ENCODE measurements around the gene SLC52A3. TPM values are rescaled to one million over a fixed set of nuclear protein-coding genes. Genes with fewer than 3 reads are reported as not detected.

The SLC52A3 gene
- total RNA-seq, 4 donors from 2014 or later, result 0.15 to 8.5 (median 2.2) TPM

DNA sequence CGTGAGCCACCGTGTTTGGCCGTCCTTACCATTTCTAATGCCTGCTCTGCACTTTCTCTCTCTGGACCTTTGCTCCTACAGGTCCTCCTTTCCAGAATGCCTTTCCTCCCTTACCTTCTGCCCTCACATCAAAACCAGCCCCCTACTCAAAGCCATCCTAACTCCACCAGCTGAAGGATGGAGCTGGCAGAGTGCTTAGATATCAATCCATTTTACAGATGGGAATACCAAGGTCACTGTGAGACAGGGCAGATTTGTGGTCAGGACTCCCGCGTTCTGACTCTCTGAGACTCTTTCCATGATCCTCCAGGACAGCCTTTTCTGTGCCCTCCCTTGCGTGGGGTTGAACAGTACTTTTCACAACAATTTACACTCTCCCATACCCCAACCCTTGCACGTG, 51.0 kb downstream of the SLC52A3 start:
- TF ChIP-seq EP300 (IDR thresholded peaks at IDR 0.05), result no peak
- no peak for TF ChIP-seq POLR2A (IDR thresholded peaks at IDR 0.05)
- no peak for TF ChIP-seq POLR2AphosphoS5 (IDR thresholded peaks at IDR 0.05)
- no peak for TF ChIP-seq CTCF (IDR thresholded peaks at IDR 0.05)
- H3K4me3 ChIP-seq, result no peak overlapping the region
- no peak overlapping the region for H3K27ac ChIP-seq
- peaks cover 49% of the 10 kb centered on the region for H3K27me3 ChIP-seq
- H3K4me1 ChIP-seq, result no peaks in the 10 kb centered on the region
- H3K9me3 ChIP-seq, result peaks cover 6% of the 10 kb centered on the region
- DNase-seq (ENCODE audit: low spot score in 2 of 2), result no peak
- WGBS, result 88% methylated on average over 7 of the region's 7 CpGs
- H3K36me3 ChIP-seq, result no peaks in the 10 kb centered on the region

DNA sequence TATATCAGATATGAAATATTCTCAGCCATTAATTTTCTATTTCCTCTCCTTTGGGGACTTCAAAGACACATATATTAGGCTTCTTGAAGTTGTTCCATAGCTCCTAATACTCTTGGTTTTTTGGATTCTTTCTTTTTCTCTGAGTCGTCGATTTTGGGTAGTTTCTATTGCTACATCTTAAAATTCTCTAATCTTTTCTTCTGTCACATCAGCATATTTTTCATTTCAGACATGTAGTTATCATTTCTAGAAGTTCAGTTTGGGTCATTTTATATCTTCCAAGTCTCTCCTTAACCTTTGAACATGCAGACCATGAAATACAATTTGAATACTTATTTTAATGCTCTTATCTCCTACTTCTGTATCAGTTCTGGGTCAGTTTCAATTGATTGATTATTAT, 53.8 kb downstream of the SLC52A3 start:
- Histone ChIP-seq H3K36me3 (no peaks in the 10 kb centered on the region), H3K27ac (no peak overlapping the region), H3K9me3 (peaks cover 6% of the 10 kb centered on the region), H3K27me3 (peaks cover 50% of the 10 kb centered on the region), H3K4me3 (no peak overlapping the region), H3K4me1 (peaks cover 9% of the 10 kb centered on the region)
- WGBS, result 82% methylated on average over 2 of the region's 2 CpGs
- TF ChIP-seq CTCF (IDR thresholded peaks at IDR 0.05) (no peak), POLR2AphosphoS5 (IDR thresholded peaks at IDR 0.05) (no peak), POLR2A (IDR thresholded peaks at IDR 0.05) (no peak), EP300 (IDR thresholded peaks at IDR 0.05) (no peak)
- no peak for DNase-seq (ENCODE audit: low spot score in 2 of 2)

GRCh38 chr20:711576-711975, 56.7 kb downstream of the SLC52A3 start:
- TF ChIP-seq CTCF (IDR thresholded peaks at IDR 0.05) (no peak), POLR2A (IDR thresholded peaks at IDR 0.05) (no peak), EP300 (IDR thresholded peaks at IDR 0.05) (no peak), POLR2AphosphoS5 (IDR thresholded peaks at IDR 0.05) (no peak)
- H3K27ac ChIP-seq, result no peak overlapping the region
- peaks cover 6% of the 10 kb centered on the region for H3K9me3 ChIP-seq
- H3K4me1 ChIP-seq, result peaks cover 11% of the 10 kb centered on the region
- peaks cover 60% of the 10 kb centered on the region for H3K27me3 ChIP-seq
- WGBS, result 43% methylated on average over 1 of the region's 2 CpGs
- DNase-seq (ENCODE audit: low spot score in 2 of 2), result peak; percentile 24 to 25
- H3K36me3 ChIP-seq, result no peaks in the 10 kb centered on the region
- H3K4me3 ChIP-seq, result no peak overlapping the region

- peak in 1 of 2 donors; percentile 4 for DNase-seq (ENCODE audit: low spot score in 2 of 2)
- peaks cover 11% of the 10 kb centered on the region for H3K4me1 ChIP-seq
- no peak overlapping the region for H3K27ac ChIP-seq
- H3K36me3 ChIP-seq, result no peaks in the 10 kb centered on the region
- 65% methylated on average over 19 of the region's 19 CpGs for whole genome bisulfite sequencing
- no peak overlapping the region for H3K4me3 ChIP-seq
- peaks cover 62% of the 10 kb centered on the region for H3K27me3 ChIP-seq
- TF ChIP-seq POLR2A (IDR thresholded peaks at IDR 0.05) (no peak), CTCF (IDR thresholded peaks at IDR 0.05) (no peak), EP300 (IDR thresholded peaks at IDR 0.05) (no peak), POLR2AphosphoS5 (IDR thresholded peaks at IDR 0.05) (no peak)
- peaks cover 6% of the 10 kb centered on the region for H3K9me3 ChIP-seq
These were observed 57.4 kb downstream of the SLC52A3 start for GRCh38 chr20:710780-711450.

Other genes starting within 250 kb of the SLC52A3 start
- 100 to 1,000 TPM in 2 of 4 donors, 10 to 100 TPM in 2; 85.0 to 107 (median 96.9) TPM for gene CSNK2A1, start 224.7 kb downstream of the SLC52A3 start, total RNA-seq
- gene TCF15, start 158.2 kb downstream of the SLC52A3 start, total RNA-seq, result under 1 TPM in 1 of 4 donors, not detected in 3; 0.76 TPM
- gene SRXN1, start 115.3 kb downstream of the SLC52A3 start, total RNA-seq, result 10 to 100 TPM in 3 of 4 donors, 1 to 10 TPM in 1; 7.8 to 27.7 (median 21.0) TPM
- not detected for gene SCRT2, start 92.7 kb downstream of the SLC52A3 start, total RNA-seq
- gene FAM110A, start 65.2 kb upstream of the SLC52A3 start, total RNA-seq, result 10 to 100 TPM; 16.9 to 57.0 (median 37.7) TPM
- 1 to 10 TPM in 1 of 4 donors, under 1 TPM in 3; 0.56 to 2.1 (median 0.71) TPM for gene ANGPT4, start 147.8 kb upstream of the SLC52A3 start, total RNA-seq
- under 1 TPM; 0.26 to 0.91 (median 0.67) TPM for gene RSPO4, start 233.8 kb upstream of the SLC52A3 start, total RNA-seq